ENCODE data around the gene USP33. TPM values are rescaled to one million over a fixed set of nuclear protein-coding genes. Genes with fewer than 3 reads are reported as not detected.
A peak's percentile ranks its signal among the peaks of the same experiment; 100 is the strongest.
"Not testable (repeated sequence)": the region's sequence is repeated elsewhere in the genome, so short reads cannot be mapped to it uniquely, and the experiment has no call there.

Gene USP33
- total and polyA plus RNA-seq, 3 donors from 2014 or later, result 35.7 to 75.2 (median 66.1) TPM

GRCh38 chr1:77757603-77758002, 2.0 kb downstream of the USP33 start:
- intact Hi-C loops (cut with DNase I; ENCODE audit: low total_unique reads), result no loop called here
- DNase-seq, result no peak
- Histone ChIP-seq H3K4me1 (peaks cover 6% of the 10 kb centered on the region), H3K36me3 (ENCODE audit: low read depth, missing control alignments) (no peaks in the 10 kb centered on the region), H3K27me3 (no peaks in the 10 kb centered on the region), H3K9me3 (no peaks in the 10 kb centered on the region), H3K27ac (peak overlapping the region in 1 of 2 donors; percentile 86), H3K4me3 (no peak overlapping the region)
- TF ChIP-seq CTCF (IDR thresholded peaks at IDR 0.05) (no peak), POLR2A (IDR thresholded peaks at IDR 0.05) (no peak)
- WGBS, 2 donors, result 40 to 44% methylated on average over 2 of the region's 2 CpGs

- Histone ChIP-seq H3K27ac (peak overlapping the region in 1 of 2 donors; percentile 86), H3K4me1 (peaks cover 6% of the 10 kb centered on the region), H3K36me3 (ENCODE audit: low read depth, missing control alignments) (no peaks in the 10 kb centered on the region), H3K27me3 (no peaks in the 10 kb centered on the region), H3K9me3 (no peaks in the 10 kb centered on the region), H3K4me3 (no peak overlapping the region)
- DNase-seq, result no peak
- TF ChIP-seq CTCF (IDR thresholded peaks at IDR 0.05) (no peak), POLR2A (IDR thresholded peaks at IDR 0.05) (no peak)
- WGBS, 2 donors, result 47 to 50% methylated on average over 1 of the region's 1 CpG
- intact Hi-C loops (cut with DNase I; ENCODE audit: low total_unique reads), result no loop called here
Measured at GRCh38 chr1:77757066-77757584, 2.5 kb downstream of the USP33 start.

DNA sequence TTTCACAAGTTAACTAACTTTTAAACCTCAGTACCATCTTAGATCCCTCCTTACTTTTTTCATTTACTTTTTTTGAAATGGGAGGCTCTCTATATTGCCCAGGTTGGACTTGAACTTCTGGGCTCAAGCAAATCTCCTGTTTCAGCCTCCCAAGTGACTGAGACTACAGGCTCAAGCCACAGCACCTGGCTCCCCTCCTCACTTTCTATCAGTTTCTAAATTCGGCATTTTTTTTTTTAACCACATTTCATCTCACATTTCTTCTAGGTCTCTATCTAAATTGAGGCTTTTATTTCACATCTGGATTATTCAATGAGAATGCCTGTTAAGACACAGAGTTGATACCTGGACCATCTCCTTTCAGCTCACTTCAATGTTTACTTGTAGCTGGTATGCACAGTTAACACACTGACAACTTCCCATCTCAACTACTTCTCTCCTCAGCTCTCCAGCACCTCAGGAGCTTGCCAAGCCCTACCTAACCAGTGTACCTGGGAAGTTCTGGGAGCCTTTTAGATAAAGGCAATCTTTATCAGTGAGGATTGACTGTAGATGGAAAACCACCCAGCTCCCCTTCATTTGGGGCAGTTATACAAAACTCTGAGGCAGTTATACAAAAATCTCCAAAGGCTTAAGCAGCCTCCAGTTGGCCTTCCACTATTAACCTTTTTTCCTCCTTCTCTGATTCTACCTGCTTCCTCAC, 3.4 kb downstream of the USP33 start:
- H3K27ac ChIP-seq, result no peak overlapping the region
- intact Hi-C loops (cut with DNase I; ENCODE audit: low total_unique reads), result no loop called here
- no peak for DNase-seq
- no peaks in the 10 kb centered on the region for H3K36me3 ChIP-seq (ENCODE audit: low read depth, missing control alignments)
- peaks cover 6% of the 10 kb centered on the region for H3K4me1 ChIP-seq
- 79 to 84% methylated on average over 1 of the region's 1 CpG for WGBS, 2 donors
- no peak for TF ChIP-seq POLR2A (IDR thresholded peaks at IDR 0.05)
- no peaks in the 10 kb centered on the region for H3K27me3 ChIP-seq
- H3K4me3 ChIP-seq, result no peak overlapping the region
- H3K9me3 ChIP-seq, result no peaks in the 10 kb centered on the region

DNA sequence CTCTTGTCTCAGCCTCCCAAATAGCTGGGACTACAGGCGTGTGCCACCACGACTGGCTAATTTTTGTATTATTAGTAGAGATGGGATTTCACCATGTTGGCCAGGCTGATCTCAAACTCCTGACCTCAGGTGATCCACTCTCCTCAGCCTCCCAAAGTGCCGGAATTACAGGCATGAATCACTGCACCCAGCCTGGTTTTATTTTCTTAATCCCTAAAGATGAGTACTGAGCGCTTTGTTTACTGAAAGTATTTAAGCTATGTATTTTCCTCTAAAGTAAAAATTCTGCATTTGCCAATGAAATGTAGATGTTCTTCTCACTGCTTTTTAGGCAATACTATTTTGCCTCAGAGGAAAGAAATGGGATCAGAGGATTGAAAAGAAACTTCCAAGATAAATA, 10.2 kb downstream of the USP33 start:
- intact Hi-C loops (cut with DNase I; ENCODE audit: low total_unique reads); H3K27me3 ChIP-seq; H3K9me3 ChIP-seq; H3K4me3 ChIP-seq; H3K36me3 ChIP-seq (ENCODE audit: low read depth, missing control alignments); H3K27ac ChIP-seq; DNase-seq; H3K4me1 ChIP-seq: not testable (repeated sequence)
- WGBS, 2 donors, result 96 to 98% methylated on average over 4 of the region's 4 CpGs

DNA sequence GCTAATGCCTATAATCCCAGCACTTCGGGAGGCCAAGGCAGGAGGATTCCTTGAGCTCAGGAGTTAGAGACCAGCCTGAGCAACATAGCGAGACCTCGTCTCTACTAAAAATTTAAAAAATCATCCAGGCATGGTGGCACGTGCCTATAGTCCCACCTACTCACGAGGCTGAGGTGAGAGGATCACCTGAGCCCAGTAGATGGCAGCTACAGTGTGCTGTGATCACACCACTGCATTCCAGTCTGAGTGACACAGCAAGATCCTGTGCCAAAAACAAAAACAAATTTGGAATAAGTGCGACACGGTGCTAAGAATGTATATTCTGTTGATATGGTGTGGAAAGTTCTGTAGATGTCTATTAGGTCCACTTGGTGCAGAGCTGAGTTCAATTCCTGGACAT, 15.1 kb downstream of the USP33 start:
- H3K4me3 ChIP-seq, result no peak overlapping the region
- 84 to 92% methylated on average over 7 of the region's 7 CpGs for WGBS, 2 donors
- no peak overlapping the region for H3K27ac ChIP-seq
- H3K9me3 ChIP-seq, result no peaks in the 10 kb centered on the region
- intact Hi-C loops (cut with DNase I; ENCODE audit: low total_unique reads), result no loop called here
- no peaks in the 10 kb centered on the region for H3K36me3 ChIP-seq (ENCODE audit: low read depth, missing control alignments)
- no peaks in the 10 kb centered on the region for H3K27me3 ChIP-seq
- no peaks in the 10 kb centered on the region for H3K4me1 ChIP-seq
- TF ChIP-seq CTCF (IDR thresholded peaks at IDR 0.05) (no peak), POLR2A (IDR thresholded peaks at IDR 0.05) (no peak)
- DNase-seq, result no peak
